Type B pancreatic cell (in vitro differentiated cells): ENCODE measurements around the gene CEP162. TPM values are rescaled to one million over a fixed set of nuclear protein-coding genes. Genes with fewer than 3 reads are reported as not detected.
"Not testable (repeated sequence)": the region's sequence is repeated elsewhere in the genome, so short reads cannot be mapped to it uniquely, and the experiment has no call there.

ENCODE experiments used
- DNase-seq: peaks from one replicate; pipeline ENCODE4 v3.0.0; 2021; ENCODE audit warnings: mixed read lengths; ENCODE audit not compliant: unreplicated experiment; ENCODE audit errors: extremely low spot score
- H3K27ac Mint-ChIP-seq: 2 replicates; pipeline ENCODE4 v1.8.0; 2021; ENCODE audit warnings: mild to moderate bottlenecking, mixed read lengths
- H3K27me3 Mint-ChIP-seq: 2 replicates; pipeline ENCODE4 v1.8.0; 2021; ENCODE audit warnings: mixed read lengths
- H3K36me3 Mint-ChIP-seq: 2 replicates; pipeline ENCODE4 v1.8.0; 2021; ENCODE audit warnings: mixed read lengths
- H3K4me1 Mint-ChIP-seq: one replicate; pipeline ENCODE4 v1.8.0; 2021; ENCODE audit warnings: mixed read lengths; ENCODE audit not compliant: unreplicated experiment
- H3K4me3 Mint-ChIP-seq: 2 replicates; pipeline ENCODE4 v1.8.0; 2021; ENCODE audit warnings: mild to moderate bottlenecking, mixed read lengths
- H3K9me3 Mint-ChIP-seq: 2 replicates; pipeline ENCODE4 v1.8.0; 2021; ENCODE audit warnings: mixed read lengths
- total RNA-seq: library from RNA; stranded (reverse); gene quantifications from 2 replicates; pipeline ENCODE4 v1.2.1, GENCODE V29; 2021; ENCODE audit warnings: low replicate concordance
- TF ChIP-seq, protein P1 (sequence below): fragments of 200-600 bp; sonication (generic); conservative IDR thresholded peaks from 2 replicates; pipeline ENCODE4 v1.5.0; 2021; ENCODE audit warnings: antibody characterized with exemption, mild to moderate bottlenecking

CEP162 gene
- total RNA-seq, 1 donor from 2014 or later, result 17.2 TPM

DNA sequence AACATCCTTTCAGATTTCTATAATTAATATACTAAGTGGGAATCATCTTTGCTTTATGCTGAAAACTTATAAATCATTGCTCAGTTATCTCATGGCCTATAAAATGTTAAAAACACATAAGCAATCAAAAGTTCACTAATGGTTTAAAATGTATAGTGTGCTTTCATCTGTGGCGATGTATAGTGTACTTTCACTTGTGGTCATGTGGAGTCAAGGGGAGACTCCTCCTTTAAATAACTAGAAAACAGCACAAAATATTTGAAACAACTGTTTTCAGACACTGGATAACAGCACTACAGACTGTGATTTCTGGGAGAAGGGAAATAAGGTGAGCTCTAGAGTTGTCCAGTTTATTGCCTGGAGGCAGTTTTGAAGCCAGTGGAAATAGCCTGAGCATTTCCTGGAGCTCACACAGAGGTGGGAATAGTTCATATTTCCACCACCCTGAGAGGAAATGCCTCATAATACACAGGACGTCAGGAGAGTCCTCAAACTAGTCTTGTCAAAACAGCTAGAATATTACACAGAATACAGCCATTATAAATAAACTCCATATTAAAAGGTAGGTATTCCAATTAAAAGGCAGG is 89.4 kb downstream of the CEP162 start:
- Mint-ChIP-seq H3K27ac (no peak overlapping the region), H3K9me3 (no peaks in the 10 kb centered on the region), H3K4me3 (no peak overlapping the region), H3K36me3 (peaks cover 21% of the 10 kb centered on the region), H3K27me3 (no peaks in the 10 kb centered on the region), H3K4me1 (peaks cover 4% of the 10 kb centered on the region)
- TF ChIP-seq, protein P1, sequence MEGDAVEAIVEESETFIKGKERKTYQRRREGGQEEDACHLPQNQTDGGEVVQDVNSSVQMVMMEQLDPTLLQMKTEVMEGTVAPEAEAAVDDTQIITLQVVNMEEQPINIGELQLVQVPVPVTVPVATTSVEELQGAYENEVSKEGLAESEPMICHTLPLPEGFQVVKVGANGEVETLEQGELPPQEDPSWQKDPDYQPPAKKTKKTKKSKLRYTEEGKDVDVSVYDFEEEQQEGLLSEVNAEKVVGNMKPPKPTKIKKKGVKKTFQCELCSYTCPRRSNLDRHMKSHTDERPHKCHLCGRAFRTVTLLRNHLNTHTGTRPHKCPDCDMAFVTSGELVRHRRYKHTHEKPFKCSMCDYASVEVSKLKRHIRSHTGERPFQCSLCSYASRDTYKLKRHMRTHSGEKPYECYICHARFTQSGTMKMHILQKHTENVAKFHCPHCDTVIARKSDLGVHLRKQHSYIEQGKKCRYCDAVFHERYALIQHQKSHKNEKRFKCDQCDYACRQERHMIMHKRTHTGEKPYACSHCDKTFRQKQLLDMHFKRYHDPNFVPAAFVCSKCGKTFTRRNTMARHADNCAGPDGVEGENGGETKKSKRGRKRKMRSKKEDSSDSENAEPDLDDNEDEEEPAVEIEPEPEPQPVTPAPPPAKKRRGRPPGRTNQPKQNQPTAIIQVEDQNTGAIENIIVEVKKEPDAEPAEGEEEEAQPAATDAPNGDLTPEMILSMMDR, result no peak
- DNase-seq, result no peak

DNA sequence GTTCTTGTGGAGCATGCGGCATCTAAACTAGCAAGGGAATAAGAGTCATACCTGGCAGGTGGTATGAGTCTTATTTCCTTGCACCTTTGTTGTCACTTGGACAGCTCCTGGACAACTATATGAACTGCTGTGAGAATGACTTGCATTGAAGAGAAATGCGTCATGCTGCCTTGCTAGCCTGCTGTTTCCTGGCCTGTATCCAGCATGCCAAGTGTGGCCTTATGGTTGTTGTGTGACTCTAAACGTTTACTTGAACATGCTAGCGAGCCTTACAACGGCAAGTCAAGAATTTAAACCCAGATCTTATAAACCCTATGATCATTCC is 90.4 kb downstream of the CEP162 start:
- Mint-ChIP-seq H3K27ac (no peak overlapping the region), H3K4me1 (peaks cover 4% of the 10 kb centered on the region), H3K36me3 (peaks cover 31% of the 10 kb centered on the region), H3K27me3 (no peaks in the 10 kb centered on the region), H3K4me3 (no peak overlapping the region), H3K9me3 (peaks cover 5% of the 10 kb centered on the region)
- DNase-seq, result no peak
- TF ChIP-seq, protein P1, result no peak

DNA sequence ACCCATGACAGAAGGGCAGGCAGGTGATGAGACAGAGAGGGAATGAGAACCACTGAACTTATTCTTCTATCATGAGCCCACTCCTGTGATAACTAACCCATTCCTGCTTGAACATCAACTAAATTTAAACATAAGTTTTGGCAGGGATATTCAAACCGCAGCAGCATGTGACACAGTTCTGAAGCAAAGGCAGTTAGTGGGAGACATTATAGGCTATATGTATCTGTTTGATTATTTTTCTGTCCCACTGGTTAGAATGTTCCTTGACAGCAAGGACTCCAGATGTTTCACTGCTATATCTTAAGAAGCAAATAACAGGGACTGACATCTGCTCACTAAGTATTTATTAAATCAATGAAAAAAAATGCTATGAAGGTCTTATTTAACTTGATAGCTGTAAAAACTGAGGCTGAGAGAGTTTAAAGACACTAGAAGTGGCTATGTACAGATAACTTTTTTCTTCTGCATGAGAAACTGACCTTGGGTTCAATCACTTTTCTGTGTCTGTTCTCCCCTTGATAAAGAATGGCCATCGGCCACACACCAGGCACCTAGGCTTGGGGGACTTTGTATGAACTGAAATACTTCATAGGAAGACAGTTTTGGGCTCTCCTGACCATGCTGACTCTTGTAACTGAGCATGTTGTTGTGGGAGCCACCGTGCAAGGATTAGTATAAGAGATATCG is 90.9 kb downstream of the CEP162 start:
- Mint-ChIP-seq H3K27me3 (no peaks in the 10 kb centered on the region), H3K27ac (no peak overlapping the region), H3K4me3 (no peak overlapping the region), H3K9me3 (peaks cover 5% of the 10 kb centered on the region), H3K4me1 (peaks cover 4% of the 10 kb centered on the region), H3K36me3 (peaks cover 30% of the 10 kb centered on the region)
- TF ChIP-seq, protein P1, result no peak
- DNase-seq, result no peak

DNA sequence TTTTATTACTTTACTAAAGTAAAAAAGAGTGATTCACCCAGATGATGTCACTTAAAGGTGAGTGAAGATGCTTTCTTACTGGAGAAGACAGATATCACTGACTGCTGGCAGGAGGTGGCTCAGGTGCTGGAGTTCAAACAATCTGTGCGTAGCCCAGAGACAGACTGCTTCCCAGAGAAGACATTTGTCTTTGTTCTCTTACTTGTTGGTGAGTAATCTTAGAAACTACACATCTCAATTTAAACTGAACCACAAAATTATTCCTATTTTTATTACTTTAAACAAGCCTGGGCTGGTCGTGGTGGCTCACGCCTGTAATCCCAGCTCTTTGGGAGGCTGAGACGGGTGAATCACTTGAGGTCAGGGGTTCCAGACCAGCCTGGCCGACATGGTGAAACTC is 92.2 kb downstream of the CEP162 start:
- H3K36me3 Mint-ChIP-seq, result peaks cover 26% of the 10 kb centered on the region
- no peak for DNase-seq
- H3K27me3 Mint-ChIP-seq, result no peaks in the 10 kb centered on the region
- H3K9me3 Mint-ChIP-seq, result peaks cover 5% of the 10 kb centered on the region
- peaks cover 4% of the 10 kb centered on the region for H3K4me1 Mint-ChIP-seq
- no peak overlapping the region for H3K4me3 Mint-ChIP-seq
- TF ChIP-seq, protein P1, result no peak
- H3K27ac Mint-ChIP-seq, result no peak overlapping the region

GRCh38 chr6:84133385-84133784 is 94.1 kb downstream of the CEP162 start:
- not testable (repeated sequence) for H3K9me3 Mint-ChIP-seq, H3K4me3 Mint-ChIP-seq, H3K4me1 Mint-ChIP-seq, DNase-seq, H3K27me3 Mint-ChIP-seq, H3K27ac Mint-ChIP-seq
- peaks cover 23% of the 10 kb centered on the region for H3K36me3 Mint-ChIP-seq

- H3K4me1 Mint-ChIP-seq, H3K27ac Mint-ChIP-seq, H3K4me3 Mint-ChIP-seq, H3K27me3 Mint-ChIP-seq, DNase-seq, H3K9me3 Mint-ChIP-seq: not testable (repeated sequence)
- peaks cover 25% of the 10 kb centered on the region for H3K36me3 Mint-ChIP-seq
Measured at GRCh38 chr6:84129588-84129987, 97.9 kb downstream of the CEP162 start.
